ENCODE measurements around the gene MPHOSPH9. TPM values are rescaled to one million over a fixed set of nuclear protein-coding genes. Genes with fewer than 3 reads are reported as not detected.

Gene MPHOSPH9
- total RNA-seq = 21.7 and 29.6 TPM in 2 replicates

GRCh38 chr12:123232807-123233504, at the start of gene MPHOSPH9, which contains the start of gene MTRFR:
Gene MPHOSPH9 (minus strand): TSS chr12:123233141. CDS start chr12:123230364, 2,777 bp downstream.
Gene MTRFR (plus strand): TSS chr12:123233436. CDS start chr12:123253675, 20,239 bp downstream.

GRCh38 chr12:123150744-123151456, 82.0 kb downstream of the MPHOSPH9 start, which contains the start of gene PITPNM2:
Gene PITPNM2 (minus strand): TSS chr12:123151090. CDS start chr12:123034590, 116,500 bp downstream.

Other genes starting within 250 kb of the MPHOSPH9 start
- 5.0 and 6.5 TPM in 2 replicates for gene PITPNM2, start 82.1 kb downstream of the MPHOSPH9 start, total RNA-seq
- gene MTRFR, start 295 bp upstream of the MPHOSPH9 start, total RNA-seq = 8.3 and 8.4 TPM in 2 replicates
- gene CDK2AP1, start 38.7 kb upstream of the MPHOSPH9 start, total RNA-seq = 160 and 161 TPM in 2 replicates
- gene SBNO1, start 131.7 kb upstream of the MPHOSPH9 start, total RNA-seq = 33.0 and 34.3 TPM in 2 replicates
- 40.9 and 49.0 TPM in 2 replicates for gene KMT5A, start 151.0 kb upstream of the MPHOSPH9 start, total RNA-seq
- gene RILPL2, start 203.5 kb upstream of the MPHOSPH9 start, total RNA-seq = 4.6 and 7.9 TPM in 2 replicates
- 12.2 and 16.6 TPM in 2 replicates for gene SNRNP35, start 225.0 kb upstream of the MPHOSPH9 start, total RNA-seq

Data from smooth muscle cell of the pulmonary artery (primary cell).